Gastroesophageal sphincter (tissue), 3 donors: Measurements from ENCODE around the gene RFLNA.

Source experiments
- CTCF ChIP-seq, 4 experiments: fragments of 200-600 bp in 2 of 4; fragments of 450-650 bp in 2 of 4; sonication (generic) in 1 of 4; IDR thresholded peaks; one replicate each; pipeline ENCODE4 v1.5.1; 2017 to 2019; ENCODE audit warnings: antibody characterized with exemption in 4 of 4, mild to moderate bottlenecking in 2 of 4, moderate library complexity in 2 of 4
- POLR2AphosphoS5 ChIP-seq: sonication (generic); formaldehyde crosslinking; IDR thresholded peaks from one replicate; pipeline ENCODE4 v1.6.1; 2017; ENCODE audit warnings: antibody characterized with exemption

GRCh38 chr12:124340080-124340900 lies 45.4 kb downstream of the RFLNA start:
- TF ChIP-seq CTCF (IDR thresholded peaks at IDR 0.05): no peak
- TF ChIP-seq POLR2AphosphoS5: no peak
